ENCODE results near the gene SFRP5.

The SFRP5 gene

GRCh38 chr10:97771913-97772823, at the start of gene SFRP5:
Gene SFRP5 (minus strand): TSS chr10:97771999. CDS start chr10:97771833, 166 bp downstream.
- no peak for DNase-seq

- no peak for DNase-seq
Measured at GRCh38 chr10:97820096-97820704, 48.4 kb upstream of the SFRP5 start.

GRCh38 chr10:97818572-97818971, 46.8 kb upstream of the SFRP5 start:
- DNase-seq, result no peak

- no peak for DNase-seq
Measured at GRCh38 chr10:97816609-97817008, 44.8 kb upstream of the SFRP5 start.

GRCh38 chr10:97814996-97815395, 43.2 kb upstream of the SFRP5 start:
- DNase-seq, result no peak

GRCh38 chr10:97813311-97813710, 41.5 kb upstream of the SFRP5 start:
- no peak for DNase-seq

GRCh38 chr10:97812696-97813095, 40.9 kb upstream of the SFRP5 start:
- DNase-seq, result no peak

- DNase-seq, result no peak
Measured at GRCh38 chr10:97811958-97812357, 40.2 kb upstream of the SFRP5 start.

- no peak for DNase-seq
Measured at GRCh38 chr10:97810446-97810845, 38.6 kb upstream of the SFRP5 start.

- no peak for DNase-seq
Measured at GRCh38 chr10:97805949-97806348, 34.1 kb upstream of the SFRP5 start.

GRCh38 chr10:97805096-97805884, 33.5 kb upstream of the SFRP5 start:
- DNase-seq, result no peak

GRCh38 chr10:97801422-97801821, 29.6 kb upstream of the SFRP5 start:
- no peak for DNase-seq

GRCh38 chr10:97800474-97800873, 28.7 kb upstream of the SFRP5 start:
- DNase-seq, result no peak

GRCh38 chr10:97798958-97799610, 27.3 kb upstream of the SFRP5 start:
- no peak for DNase-seq

- peak; percentile 12 to 29 for DNase-seq
Measured at GRCh38 chr10:97796651-97797050, 24.9 kb upstream of the SFRP5 start.

GRCh38 chr10:97795886-97796285, 24.1 kb upstream of the SFRP5 start:
- no peak for DNase-seq

GRCh38 chr10:97791824-97792721, 20.3 kb upstream of the SFRP5 start:
- peak; percentile 77 to 82 for DNase-seq

- DNase-seq, result no peak
Measured at GRCh38 chr10:97789770-97790397, 18.1 kb upstream of the SFRP5 start.

- no peak for DNase-seq
Measured at GRCh38 chr10:97788552-97789442, 17.0 kb upstream of the SFRP5 start.

GRCh38 chr10:97785731-97786130, 13.9 kb upstream of the SFRP5 start:
- no peak for DNase-seq

Data from activated CD4-positive, alpha-beta T cell treated with anti-CD3 and anti-CD28 coated beads, Interleukin-2, amount 50 U/mL, for 48 hours (primary cell).